Measurements from ENCODE around the gene NEK1.

- no peak for TF ChIP-seq CTCF (conservative IDR thresholded peaks at IDR 0.05; ENCODE audit: low read length)
- no peak for TF ChIP-seq EZH2phosphoT487 (IDR thresholded peaks at IDR 0.05; ENCODE audit: borderline replicate concordance, low read depth, low read length)
These were observed 171.9 kb downstream of the NEK1 start for GRCh38 chr4:169440446-169440845.
